Memory B cell (primary cell): ENCODE data around the gene ETFBKMT.
"Not testable (repeated sequence)": the region's sequence is repeated elsewhere in the genome, so short reads cannot be mapped to it uniquely, and the experiment has no call there.

Source experiments
- ATAC-seq: fragments of 150-1000 bp; cut with Tn5 transposase; 2 replicates; pipeline ENCODE4 v1.10.0; 2021; ENCODE audit warnings: low read depth, mild to moderate bottlenecking, moderate library complexity
- DNase-seq, 2 donors: peaks; one replicate each; pipeline ENCODE4 v3.0.0; 2022; ENCODE audit warnings: low spot score in 2 of 2
- H3K27ac Mint-ChIP-seq: one replicate; pipeline ENCODE4 v1.8.0; 2022; ENCODE audit warnings: mild to moderate bottlenecking, moderate library complexity, mixed read lengths
- H3K27me3 Mint-ChIP-seq: one replicate; pipeline ENCODE4 v1.8.0; 2022; ENCODE audit warnings: mixed read lengths
- H3K36me3 Mint-ChIP-seq: one replicate; pipeline ENCODE4 v1.8.0; 2022; ENCODE audit warnings: mild to moderate bottlenecking, mixed read lengths
- H3K4me1 Mint-ChIP-seq: one replicate; pipeline ENCODE4 v1.8.0; 2022; ENCODE audit warnings: mixed read lengths
- H3K4me3 Mint-ChIP-seq: one replicate; pipeline ENCODE4 v1.8.0; 2022; ENCODE audit warnings: mild to moderate bottlenecking, moderate library complexity, mixed read lengths
- H3K9me3 Mint-ChIP-seq: one replicate; pipeline ENCODE4 v1.8.0; 2022; ENCODE audit warnings: mixed read lengths

Gene ETFBKMT

DNA sequence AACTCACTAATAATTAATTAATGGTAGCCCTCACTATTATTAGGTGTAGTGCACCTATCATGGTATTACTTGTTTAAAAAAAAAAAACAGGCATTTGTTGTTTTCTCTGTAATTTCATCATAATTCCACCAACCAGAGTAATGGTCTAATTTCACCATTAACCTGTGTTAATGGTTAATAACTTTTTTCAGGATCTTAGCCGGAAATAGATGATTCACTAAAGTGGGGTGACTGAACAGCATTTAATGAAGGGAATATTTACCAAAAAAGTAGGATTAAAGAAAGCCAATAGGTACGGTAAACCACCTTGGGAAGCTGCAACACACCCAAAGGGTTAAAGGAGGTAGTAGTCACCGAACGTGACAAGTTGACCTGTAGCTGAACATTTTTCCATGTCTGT, 13.0 kb downstream of the ETFBKMT start:
- no peak overlapping the region for H3K27ac Mint-ChIP-seq
- DNase-seq: no peak
- ATAC-seq: no peak
- H3K9me3 Mint-ChIP-seq: peaks cover 4% of the 10 kb centered on the region
- no peaks in the 10 kb centered on the region for H3K27me3 Mint-ChIP-seq
- H3K36me3 Mint-ChIP-seq: peaks cover 26% of the 10 kb centered on the region
- H3K4me1 Mint-ChIP-seq: no peaks in the 10 kb centered on the region
- H3K4me3 Mint-ChIP-seq: no peak overlapping the region

DNA sequence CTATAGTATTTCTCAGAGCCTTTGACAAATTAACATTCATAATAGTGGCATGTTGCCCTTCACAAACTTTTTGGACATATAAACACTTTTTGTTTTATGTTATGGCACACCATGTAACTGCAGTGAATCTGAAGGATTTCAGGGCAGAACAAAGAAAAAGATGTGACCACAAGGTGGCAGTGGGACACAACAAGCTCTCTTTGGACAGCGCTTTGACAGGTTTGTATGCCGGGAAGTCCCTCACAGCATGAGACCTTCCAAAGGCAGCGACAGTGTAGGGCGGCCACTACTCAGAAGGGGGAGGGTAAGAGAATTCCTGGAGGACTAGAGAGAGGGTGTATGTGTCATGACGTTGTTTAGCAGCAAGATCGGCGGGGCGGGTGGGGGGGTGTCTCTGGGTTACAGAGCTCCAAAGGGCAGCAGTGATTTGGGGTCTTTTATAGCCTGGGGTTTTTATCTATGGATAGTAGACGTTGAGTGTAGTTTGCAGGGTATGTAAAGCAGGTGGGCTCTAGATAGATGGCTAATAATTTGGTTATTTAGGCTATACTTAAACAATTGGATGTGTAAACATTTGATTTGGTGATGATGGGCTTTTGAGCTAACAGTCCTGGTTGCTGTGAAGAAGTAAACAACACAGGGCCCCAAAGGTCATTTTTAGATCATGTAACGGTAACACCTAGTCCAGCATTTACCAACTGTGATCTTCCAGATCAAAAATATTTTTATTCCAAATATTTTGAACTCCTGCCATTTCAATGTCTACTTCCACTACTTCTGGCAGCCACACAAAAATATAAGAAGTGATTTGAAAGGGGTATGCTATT, 22.9 kb downstream of the ETFBKMT start:
- DNase-seq: peak; percentile 71 to 81
- Mint-ChIP-seq H3K9me3 (peaks cover 3% of the 10 kb centered on the region), H3K27me3 (no peaks in the 10 kb centered on the region), H3K27ac (peak overlapping the region; percentile 90), H3K4me1 (peaks cover 11% of the 10 kb centered on the region), H3K4me3 (peak overlapping the region; percentile 70), H3K36me3 (peaks cover 24% of the 10 kb centered on the region)
- ATAC-seq: peak; percentile 82

DNA sequence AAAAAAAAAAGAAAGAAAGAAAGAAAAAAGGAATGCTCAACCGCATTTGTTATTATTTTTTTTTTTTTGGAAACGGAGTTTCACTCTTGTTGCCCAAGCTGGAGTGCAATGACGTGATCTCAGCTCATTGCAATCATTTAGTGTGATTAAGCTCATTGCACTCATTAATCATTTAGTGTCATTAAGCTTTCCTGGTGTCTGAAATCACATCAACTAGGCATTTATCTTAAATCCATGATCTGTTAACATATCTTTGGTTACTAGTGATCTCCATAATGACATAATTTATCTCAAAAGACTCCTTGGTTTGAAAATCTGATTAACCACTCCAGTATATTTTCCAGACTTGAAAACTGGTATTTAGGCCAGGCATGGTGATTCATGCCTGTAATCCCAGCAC, 26.3 kb downstream of the ETFBKMT start:
- H3K27ac Mint-ChIP-seq: peak overlapping the region; percentile 11

DNA sequence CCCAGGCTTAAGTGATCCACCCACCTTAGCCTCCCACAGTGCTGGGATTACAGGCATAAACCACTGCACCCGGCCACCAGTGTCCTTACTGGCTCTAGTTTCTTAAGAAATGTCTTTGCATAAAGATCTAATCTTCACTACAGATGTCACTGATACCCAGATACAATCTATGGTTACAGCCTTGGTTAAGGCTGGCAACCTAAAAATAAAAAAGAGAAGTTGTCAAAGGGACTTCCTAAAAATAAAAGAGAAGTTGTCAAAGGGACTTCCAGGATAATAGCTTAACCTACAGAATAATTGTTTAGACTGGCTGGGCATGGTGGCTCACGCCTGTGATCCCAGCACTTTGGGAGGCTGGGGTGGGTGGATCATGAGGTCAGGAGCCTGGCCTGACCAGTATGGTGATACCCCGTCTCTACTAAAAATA, 27.6 kb downstream of the ETFBKMT start:
- ATAC-seq (peak; percentile 85), DNase-seq (peak; percentile 18 to 49)
- Mint-ChIP-seq H3K36me3 (peaks cover 30% of the 10 kb centered on the region), H3K4me3 (peak overlapping the region; percentile 72), H3K27ac (peak overlapping the region; percentile 81), H3K4me1 (peaks cover 15% of the 10 kb centered on the region), H3K27me3 (no peaks in the 10 kb centered on the region), H3K9me3 (peaks cover 5% of the 10 kb centered on the region)

More for the DNA sequence above, 26.3 kb downstream of the ETFBKMT start:
- H3K4me1 Mint-ChIP-seq: peaks cover 16% of the 10 kb centered on the region
- H3K27me3 Mint-ChIP-seq: no peaks in the 10 kb centered on the region
- H3K9me3 Mint-ChIP-seq: peaks cover 5% of the 10 kb centered on the region
- ATAC-seq (no peak), DNase-seq (no peak)
- H3K4me3 Mint-ChIP-seq: no peak overlapping the region
- H3K36me3 Mint-ChIP-seq: peaks cover 28% of the 10 kb centered on the region

DNA sequence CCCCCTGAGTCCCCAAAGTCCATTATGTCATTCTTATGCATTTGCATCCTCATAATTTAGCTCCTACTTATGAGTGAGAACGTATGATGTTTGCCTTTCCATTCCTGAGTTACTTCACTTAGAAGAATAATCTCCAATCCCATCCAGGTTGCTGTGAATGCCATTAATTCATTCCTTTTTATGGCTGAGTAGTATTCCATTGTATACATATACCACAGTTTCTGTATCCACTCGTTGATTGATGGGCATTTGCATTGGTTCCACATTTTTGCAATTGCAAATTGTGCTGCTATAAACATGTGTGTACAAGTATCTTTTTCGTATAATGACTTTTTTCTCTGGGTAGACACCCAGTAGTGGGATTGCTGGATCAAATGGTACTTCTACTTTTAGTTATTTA, 30.4 kb downstream of the ETFBKMT start:
- H3K9me3 Mint-ChIP-seq, ATAC-seq, DNase-seq, H3K27me3 Mint-ChIP-seq, H3K4me3 Mint-ChIP-seq, H3K27ac Mint-ChIP-seq: not testable (repeated sequence)
- Mint-ChIP-seq H3K36me3 (peaks cover 28% of the 10 kb centered on the region), H3K4me1 (peaks cover 10% of the 10 kb centered on the region)

DNA sequence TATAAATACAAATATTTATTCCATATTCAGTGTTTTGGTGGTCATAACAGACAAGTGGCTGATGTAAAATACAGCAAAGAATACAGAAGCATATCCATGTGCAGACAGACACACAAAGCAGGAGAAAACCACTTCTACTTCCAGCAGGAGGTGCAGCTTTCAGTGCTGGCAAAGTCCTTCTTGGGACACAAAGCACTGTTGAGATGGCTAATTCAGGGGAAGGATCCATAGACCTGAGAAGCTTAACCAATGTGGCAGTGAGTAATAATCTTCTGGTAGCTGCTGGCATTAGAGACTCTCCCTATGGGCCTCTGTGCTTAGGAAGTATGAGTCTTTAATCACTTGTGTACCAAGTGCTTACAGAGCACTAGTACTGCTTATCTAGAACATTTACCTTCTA, 42.6 kb downstream of the ETFBKMT start:
- Mint-ChIP-seq H3K4me1 (peaks cover 10% of the 10 kb centered on the region), H3K9me3 (peaks cover 1% of the 10 kb centered on the region), H3K36me3 (peaks cover 29% of the 10 kb centered on the region), H3K27ac (no peak overlapping the region), H3K27me3 (no peaks in the 10 kb centered on the region), H3K4me3 (no peak overlapping the region)
- DNase-seq: no peak
- ATAC-seq: no peak

DNA sequence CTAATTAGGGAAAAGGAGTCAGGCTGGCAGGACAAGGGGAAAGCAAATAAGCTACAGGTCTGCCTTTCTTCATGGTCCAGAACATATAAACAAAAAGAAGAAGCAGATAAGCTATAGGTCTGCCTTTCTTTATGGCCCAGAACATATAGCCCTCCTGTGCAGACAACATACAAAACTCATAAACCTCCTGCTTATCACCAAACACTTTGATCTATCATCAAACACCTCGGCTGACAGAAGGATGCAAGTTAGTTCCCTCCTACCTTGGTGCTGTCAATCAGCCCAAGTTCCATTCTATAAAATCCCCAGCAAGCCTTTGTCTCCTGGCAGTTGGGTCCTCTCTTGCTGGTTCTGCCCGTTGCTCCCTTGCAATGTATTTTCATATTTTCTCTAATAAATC, 46.1 kb downstream of the ETFBKMT start:
- Mint-ChIP-seq H3K27ac (no peak overlapping the region), H3K36me3 (peaks cover 37% of the 10 kb centered on the region), H3K4me3 (no peak overlapping the region), H3K27me3 (no peaks in the 10 kb centered on the region), H3K4me1 (peaks cover 15% of the 10 kb centered on the region), H3K9me3 (peaks cover 10% of the 10 kb centered on the region)
- ATAC-seq: no peak
- no peak for DNase-seq

DNA sequence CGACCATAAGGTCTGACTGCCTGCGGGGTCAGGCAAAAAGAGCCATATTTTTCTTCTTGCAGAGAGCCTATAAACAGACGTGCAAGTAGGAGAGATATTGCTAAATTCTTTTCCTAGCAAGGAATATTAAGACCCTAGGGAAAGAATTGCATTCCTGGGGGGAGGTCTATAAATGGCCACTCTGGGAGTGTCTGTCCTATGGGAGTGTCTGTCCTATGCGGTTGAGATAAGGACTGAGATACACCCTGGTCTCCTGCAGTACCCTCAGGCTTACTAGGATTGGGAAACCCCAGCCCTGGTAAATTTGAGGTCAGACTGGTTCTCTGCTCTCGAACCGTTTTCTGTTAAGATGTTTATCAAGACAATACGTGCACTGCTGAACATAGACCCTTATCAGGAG, 48.6 kb downstream of the ETFBKMT start:
- not testable (repeated sequence) for DNase-seq, ATAC-seq, H3K27me3 Mint-ChIP-seq, H3K27ac Mint-ChIP-seq, H3K4me3 Mint-ChIP-seq
- Mint-ChIP-seq H3K9me3 (peaks cover 12% of the 10 kb centered on the region), H3K4me1 (peaks cover 22% of the 10 kb centered on the region), H3K36me3 (peaks cover 36% of the 10 kb centered on the region)

DNA sequence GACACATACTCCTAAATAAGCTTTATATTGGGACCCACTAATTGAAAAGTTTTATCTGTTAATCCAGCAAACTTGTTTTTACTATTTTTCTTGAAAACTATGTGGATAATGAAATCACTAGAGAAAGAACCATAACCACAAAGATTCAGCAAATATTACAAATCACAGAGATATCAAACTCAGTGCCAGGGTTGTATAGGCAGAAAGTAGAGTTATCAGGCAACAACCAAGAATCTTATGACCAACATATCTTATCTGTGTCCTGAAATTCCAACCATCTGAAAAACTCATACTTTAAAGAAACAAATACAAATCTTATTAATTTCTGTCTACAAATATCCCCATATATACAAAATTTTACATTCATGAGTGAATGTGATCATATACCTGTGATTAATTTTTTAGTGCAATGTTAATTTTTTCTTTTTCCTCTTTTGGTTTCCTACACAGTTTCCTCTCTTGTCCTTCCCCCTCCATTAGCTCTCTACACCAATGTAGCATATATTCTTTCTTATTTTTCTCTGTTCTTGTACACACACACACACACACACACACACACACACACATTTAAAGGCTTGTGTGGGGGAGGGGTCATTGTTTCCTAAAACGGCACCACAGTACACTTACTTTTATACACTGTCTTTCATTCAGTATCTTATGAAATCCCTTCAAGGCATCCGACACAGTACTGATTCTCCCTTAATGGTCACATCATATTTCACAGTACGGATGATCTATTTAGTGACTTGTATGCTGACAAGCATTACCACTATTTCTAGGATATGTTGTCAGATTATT, 50.7 kb downstream of the ETFBKMT start:
- peak overlapping the region; percentile 72 for H3K27ac Mint-ChIP-seq
- H3K4me3 Mint-ChIP-seq: no peak overlapping the region
- H3K9me3 Mint-ChIP-seq: peaks cover 11% of the 10 kb centered on the region
- no peaks in the 10 kb centered on the region for H3K27me3 Mint-ChIP-seq
- peaks cover 31% of the 10 kb centered on the region for H3K36me3 Mint-ChIP-seq
- no peak for DNase-seq
- H3K4me1 Mint-ChIP-seq: peaks cover 24% of the 10 kb centered on the region
- no peak for ATAC-seq

DNA sequence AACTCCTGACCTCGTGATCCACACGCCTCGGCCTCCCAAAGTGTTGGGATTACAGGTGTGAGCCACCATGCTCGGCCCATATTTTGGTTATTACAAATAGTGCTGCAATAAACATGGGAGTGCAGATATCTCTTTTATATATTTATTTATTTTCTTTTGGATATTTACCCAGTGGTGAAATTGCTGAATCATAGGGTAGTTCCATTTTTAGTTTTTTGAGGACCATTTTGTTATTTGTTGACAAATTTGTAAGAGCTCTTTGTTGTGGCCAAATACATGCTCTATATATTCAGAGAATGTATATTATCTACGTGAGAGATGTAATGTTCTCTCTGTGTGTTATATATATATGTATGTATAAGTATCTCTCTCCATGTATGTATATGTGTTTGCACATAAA, 53.4 kb downstream of the ETFBKMT start:
- Mint-ChIP-seq H3K27me3 (no peaks in the 10 kb centered on the region), H3K27ac (no peak overlapping the region), H3K36me3 (peaks cover 29% of the 10 kb centered on the region), H3K4me1 (peaks cover 32% of the 10 kb centered on the region), H3K4me3 (no peak overlapping the region), H3K9me3 (peaks cover 12% of the 10 kb centered on the region)
- no peak for ATAC-seq
- no peak for DNase-seq

DNA sequence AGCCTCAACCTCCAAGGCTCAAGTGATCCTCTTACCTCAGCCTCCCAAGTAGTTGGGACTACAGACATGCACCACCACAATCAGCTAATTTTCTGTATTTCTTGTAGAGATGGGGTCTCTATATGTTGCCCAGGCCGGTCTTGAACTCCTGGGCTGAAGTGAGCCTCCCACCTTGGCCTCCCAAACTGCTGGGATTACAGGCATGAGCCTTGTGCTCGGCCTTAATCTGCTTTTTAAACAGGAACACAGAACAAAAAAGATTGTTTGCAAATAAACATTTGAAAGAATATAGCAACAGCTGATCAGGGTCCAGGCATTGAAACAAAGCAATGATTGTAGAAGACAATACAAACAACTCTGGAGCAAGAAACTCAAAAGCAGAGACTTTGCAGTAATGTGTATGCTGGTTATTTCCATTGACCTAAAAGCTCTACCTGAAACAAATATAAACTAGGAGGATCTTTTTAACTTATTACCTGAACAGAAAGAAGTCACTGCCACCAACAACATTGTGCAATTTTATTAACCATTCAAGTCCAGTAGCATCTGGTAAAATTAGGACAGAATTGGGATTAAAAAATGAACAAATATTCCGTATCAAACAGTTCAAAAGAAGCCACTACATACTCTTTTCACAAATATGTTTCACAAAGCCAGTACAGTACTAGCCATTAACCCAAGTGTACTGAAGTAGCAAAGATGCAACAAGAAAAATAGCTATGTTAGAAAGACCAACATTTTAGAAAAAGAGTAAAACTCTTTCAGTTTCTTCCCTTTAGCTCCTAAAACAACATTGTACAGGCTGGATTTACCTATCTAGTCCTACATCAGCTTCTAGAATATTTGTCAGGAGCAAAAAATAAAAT, 55.2 kb downstream of the ETFBKMT start:
- DNase-seq (no peak), ATAC-seq (peak; percentile 1)
- Mint-ChIP-seq H3K4me1 (peaks cover 34% of the 10 kb centered on the region), H3K27me3 (no peaks in the 10 kb centered on the region), H3K36me3 (peaks cover 35% of the 10 kb centered on the region), H3K27ac (peak overlapping the region; percentile 90), H3K9me3 (peaks cover 12% of the 10 kb centered on the region), H3K4me3 (peak overlapping the region; percentile 37)

DNA sequence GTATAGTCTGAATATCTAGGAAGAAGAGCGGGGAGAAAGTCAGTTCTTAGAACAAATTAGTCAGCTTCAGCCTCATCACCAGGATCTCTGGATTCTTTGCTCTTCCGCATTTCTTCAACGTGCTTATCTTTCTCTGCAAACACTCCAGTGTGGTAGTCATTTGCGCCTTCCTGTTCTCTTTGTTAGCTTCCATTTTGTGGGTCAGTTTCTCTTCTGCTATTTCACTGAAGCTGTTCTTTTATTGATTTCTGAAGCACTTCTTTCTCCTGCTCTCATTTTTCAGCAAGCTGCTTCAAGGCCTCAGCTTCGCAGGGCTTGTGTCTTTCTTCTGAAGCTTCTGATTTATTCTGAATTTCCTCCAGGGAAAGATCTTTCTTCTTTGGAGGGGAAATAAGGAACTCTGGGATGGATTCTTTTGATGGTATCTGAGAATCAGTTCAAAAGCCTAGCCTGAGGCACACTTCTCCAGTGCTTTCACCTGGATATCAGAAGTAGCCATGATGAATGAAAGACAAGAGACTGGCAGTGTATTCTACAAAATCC, 55.9 kb downstream of the ETFBKMT start:
- Mint-ChIP-seq H3K4me3 (peak overlapping the region; percentile 30), H3K36me3 (peaks cover 31% of the 10 kb centered on the region), H3K9me3 (peaks cover 10% of the 10 kb centered on the region), H3K4me1 (peaks cover 32% of the 10 kb centered on the region), H3K27me3 (no peaks in the 10 kb centered on the region), H3K27ac (peak overlapping the region; percentile 90)
- peak; percentile 98 for ATAC-seq
- DNase-seq: peak in 1 of 2 donors; percentile 72

DNA sequence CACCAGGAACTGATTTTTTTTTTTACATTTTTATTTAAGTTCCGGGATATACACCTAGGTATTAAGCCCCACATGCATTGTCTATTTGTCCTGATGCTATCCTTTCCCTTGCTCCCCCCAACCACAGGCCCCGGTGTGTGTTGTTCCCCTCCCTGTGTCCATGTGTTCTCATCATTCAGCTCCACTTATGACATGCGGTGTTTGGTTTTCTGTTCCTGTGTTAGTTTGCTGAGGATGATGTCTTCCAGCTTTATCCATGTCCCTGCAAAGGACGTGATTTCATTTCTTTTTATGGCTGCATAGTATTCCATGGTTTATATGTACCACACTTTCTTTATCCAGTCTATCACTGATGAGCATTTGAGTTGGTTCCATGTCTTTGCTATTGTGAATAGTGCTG, 57.5 kb downstream of the ETFBKMT start:
- H3K4me3 Mint-ChIP-seq: peak overlapping the region; percentile 43
- H3K27me3 Mint-ChIP-seq, DNase-seq, ATAC-seq, H3K9me3 Mint-ChIP-seq: not testable (repeated sequence)
- H3K36me3 Mint-ChIP-seq: peaks cover 36% of the 10 kb centered on the region
- peak overlapping the region; percentile 79 for H3K27ac Mint-ChIP-seq
- peaks cover 33% of the 10 kb centered on the region for H3K4me1 Mint-ChIP-seq
